GM10266 (cell line): ENCODE measurements around the gene USP8.
"Not testable (repeated sequence)": the region's sequence is repeated elsewhere in the genome, so short reads cannot be mapped to it uniquely, and the experiment has no call there.

Source experiments
- DNase-seq: peaks from one replicate; pipeline ENCODE4 v3.0.0; 2012; ENCODE audit errors: extremely low spot score
- TF ChIP-seq, protein P1 (sequence below): IDR thresholded peaks from 2 replicates; pipeline ENCODE4 v1.5.1; 2012; ENCODE audit warnings: mild to moderate bottlenecking, low read depth; ENCODE audit not compliant: control insufficient read depth, insufficient read depth; ENCODE audit errors: missing control alignments

USP8 gene

DNA sequence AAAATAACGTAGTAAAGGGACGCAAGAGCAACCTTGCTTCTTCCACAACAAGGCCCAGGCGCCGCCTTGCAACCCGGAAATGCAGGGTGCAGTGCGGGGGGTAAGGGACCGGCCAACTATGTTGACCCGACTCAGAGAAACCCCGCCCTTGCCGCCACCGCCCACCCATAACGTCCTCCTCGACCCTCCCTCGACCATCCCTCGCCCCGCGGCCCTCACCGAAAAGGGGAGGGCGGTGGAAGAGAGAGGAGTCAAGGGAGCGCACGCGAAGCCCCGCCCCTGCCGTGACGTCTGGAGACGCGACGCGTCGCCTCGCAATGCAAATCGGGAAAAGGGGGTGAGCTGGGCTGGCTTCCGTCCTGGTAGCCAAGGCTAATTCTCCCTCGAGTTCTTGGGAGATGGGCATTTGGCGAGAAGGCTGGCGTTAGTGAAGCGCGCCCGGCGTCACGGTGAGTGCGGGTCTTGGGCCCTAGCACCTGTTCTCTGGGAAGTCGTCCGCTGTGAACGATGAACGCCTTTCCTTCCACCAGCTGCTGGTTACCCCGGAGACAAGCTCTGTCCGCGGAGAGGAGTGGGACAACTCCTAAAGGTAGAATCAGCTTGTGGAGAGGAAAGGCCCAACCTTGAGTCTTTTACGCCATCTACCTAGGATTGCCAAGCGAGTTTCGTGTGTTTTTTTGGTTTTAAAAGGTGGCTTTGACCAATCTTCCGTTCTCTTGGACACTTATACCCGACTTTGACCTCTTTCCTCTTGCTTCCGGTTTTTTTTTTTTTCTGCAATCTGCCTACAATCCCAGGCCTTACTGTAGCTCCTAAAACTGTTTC is at the start of gene USP8:
Gene USP8 (plus strand): TSS at position 340 of the 825 bp plus-strand sequence. CDS start 14,669 bp downstream, outside the sequence.
- peak; percentile 86 for DNase-seq
- TF ChIP-seq, protein P1, sequence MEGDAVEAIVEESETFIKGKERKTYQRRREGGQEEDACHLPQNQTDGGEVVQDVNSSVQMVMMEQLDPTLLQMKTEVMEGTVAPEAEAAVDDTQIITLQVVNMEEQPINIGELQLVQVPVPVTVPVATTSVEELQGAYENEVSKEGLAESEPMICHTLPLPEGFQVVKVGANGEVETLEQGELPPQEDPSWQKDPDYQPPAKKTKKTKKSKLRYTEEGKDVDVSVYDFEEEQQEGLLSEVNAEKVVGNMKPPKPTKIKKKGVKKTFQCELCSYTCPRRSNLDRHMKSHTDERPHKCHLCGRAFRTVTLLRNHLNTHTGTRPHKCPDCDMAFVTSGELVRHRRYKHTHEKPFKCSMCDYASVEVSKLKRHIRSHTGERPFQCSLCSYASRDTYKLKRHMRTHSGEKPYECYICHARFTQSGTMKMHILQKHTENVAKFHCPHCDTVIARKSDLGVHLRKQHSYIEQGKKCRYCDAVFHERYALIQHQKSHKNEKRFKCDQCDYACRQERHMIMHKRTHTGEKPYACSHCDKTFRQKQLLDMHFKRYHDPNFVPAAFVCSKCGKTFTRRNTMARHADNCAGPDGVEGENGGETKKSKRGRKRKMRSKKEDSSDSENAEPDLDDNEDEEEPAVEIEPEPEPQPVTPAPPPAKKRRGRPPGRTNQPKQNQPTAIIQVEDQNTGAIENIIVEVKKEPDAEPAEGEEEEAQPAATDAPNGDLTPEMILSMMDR = no peak

DNA sequence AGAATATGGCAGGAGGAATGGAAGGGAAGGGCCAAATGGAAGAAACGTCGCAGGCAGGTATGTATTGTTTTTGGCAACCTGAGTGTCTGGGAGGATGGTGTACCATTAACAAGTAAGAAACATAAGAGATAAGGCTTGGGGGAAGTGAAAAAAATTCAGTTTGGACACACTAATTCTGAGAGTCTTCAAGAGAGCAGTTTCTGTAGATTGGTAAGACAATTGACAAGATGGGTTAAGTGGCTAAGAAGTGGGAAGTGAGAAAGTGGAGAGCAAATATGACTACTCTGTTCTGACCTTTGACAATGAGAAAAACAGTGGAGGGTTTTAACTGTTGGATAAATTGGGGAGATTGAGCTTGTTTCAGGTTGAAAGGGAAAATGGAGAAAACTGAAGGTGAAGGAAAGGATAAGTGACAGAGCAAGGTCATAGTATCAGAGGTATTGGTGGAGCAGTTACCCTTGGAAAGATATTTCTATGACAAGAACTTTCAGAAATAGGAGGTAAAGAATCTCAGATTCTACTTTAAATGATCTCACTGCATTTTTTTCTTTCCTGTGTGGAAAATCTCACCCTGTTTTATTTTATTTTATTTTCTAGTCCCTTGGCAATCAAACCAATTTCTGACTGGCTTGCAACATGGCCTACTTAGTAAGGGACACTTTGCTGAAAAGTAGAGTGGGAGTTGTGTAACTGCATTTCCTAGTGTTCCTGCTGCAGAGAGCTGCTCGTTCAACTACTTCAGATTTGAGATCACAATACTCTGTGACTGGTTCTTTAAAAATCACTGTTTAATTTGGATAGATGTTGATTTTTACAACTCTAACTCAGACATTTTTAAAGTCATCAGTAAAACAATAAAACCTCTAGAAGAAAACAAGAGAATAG is 46.1 kb upstream of the USP8 start:
- DNase-seq = peak; percentile 73
- TF ChIP-seq, protein P1 = no peak

DNA sequence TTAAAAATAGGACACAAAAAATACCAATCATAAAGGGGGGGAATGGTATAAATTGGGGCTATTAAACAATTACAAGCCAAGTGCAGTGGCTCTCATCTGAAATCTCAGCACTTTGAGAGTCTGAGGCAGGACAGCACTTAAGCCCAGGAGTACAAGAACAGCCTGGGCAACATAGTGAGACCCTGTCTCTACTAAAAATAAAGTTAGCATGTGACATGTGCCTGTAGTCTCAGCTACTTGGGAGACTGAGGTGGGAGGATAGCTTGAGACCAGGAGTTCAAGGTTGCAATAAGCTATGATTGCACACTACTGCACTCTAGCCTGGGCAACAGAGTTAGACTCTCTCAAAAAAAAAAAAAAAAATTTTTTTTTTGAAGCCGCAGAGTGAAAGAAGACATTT is 45.4 kb upstream of the USP8 start:
- TF ChIP-seq, protein P1 = no peak
- no peak for DNase-seq

DNA sequence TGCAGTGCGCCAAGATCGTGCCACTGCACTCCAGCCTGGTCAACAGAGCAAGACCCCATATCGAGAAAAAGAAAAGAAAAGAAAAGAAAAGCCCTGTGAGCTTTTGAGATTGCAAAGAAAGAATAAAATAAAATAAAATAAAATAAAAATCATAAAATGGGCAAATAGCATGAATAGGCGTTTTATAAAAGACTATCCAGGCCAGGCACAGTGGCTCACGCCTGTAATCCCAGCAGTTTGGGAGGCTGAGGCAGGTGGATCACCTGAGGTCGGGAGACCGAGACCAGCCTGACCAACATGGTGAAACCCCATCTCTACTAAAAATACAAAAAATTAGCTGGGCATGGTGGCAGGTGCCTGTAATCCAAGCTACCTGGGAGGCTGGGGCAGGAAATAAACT is 44.8 kb upstream of the USP8 start:
- DNase-seq = not testable (repeated sequence)

DNA sequence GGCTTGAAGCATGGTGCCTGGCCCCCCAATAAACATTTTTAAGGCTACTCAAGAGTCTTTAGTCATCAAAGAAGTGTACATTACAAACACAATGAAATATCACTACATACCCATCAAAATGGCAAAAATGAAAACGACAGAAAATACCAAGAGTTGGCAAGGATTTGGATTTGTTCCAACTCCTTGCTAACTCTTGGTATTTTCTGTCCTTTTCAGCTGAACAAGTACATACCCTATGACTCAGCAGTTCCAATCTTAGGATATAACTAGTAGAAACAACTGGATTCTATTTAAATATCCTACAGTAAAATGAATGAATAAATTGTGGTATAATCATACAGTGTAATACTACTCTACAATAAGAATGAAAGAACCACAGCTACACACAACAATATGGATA is 44.1 kb upstream of the USP8 start:
- TF ChIP-seq, protein P1 = no peak
- DNase-seq = no peak

DNA sequence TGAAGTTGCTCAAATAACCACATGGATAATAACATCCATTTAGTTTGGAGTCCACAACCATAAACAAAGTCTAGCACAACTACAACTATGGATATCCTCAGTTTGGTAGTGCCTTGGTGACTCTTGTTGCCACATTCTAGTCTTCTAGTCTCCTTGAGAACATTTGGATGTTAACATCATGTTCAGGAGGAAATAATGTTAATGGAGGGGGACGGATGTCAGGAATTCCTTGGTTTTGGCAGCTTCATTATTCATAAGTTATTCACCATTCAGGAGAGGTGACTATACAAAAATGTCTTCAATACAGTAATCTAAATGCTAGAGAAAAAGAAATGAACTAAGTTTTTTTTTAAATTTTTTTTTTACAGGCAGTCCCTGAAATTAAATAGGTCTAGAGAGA is 42.8 kb upstream of the USP8 start:
- TF ChIP-seq, protein P1 = no peak
- DNase-seq = no peak

DNA sequence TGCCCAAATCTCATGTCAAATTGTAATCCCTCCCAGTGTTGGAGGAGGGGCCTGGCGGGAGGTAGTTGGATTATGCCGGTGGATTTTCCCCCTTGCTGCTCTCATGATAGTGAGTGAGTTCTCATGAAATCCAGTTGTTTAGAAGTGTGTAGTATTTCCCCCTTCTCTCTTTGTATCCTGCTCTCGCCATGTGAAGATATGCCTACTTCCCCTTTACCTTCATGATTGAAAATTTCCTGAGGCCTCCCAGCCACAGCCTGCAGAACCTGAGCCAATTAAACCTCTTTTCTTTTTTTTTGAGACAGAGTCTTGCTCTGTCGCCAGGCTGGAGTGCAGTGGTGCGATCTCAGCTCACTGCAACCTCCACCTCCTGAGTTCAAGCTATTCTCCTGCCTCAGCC is 41.8 kb upstream of the USP8 start:
- not testable (repeated sequence) for DNase-seq
